D721Med (cell line): ENCODE data around the gene PPP2R3B.

ENCODE experiments used
- DNase-seq: peaks from one replicate; pipeline ENCODE4 v3.0.0; 2011; ENCODE audit warnings: low spot score; ENCODE audit not compliant: insufficient read length
- FAIRE-seq: peaks from 2 replicates; lab custom pipeline; 2011; peaks lifted over from hg19 to GRCh38; lab: Jason Lieb, UNC
- CTCF ChIP-seq: IDR thresholded peaks from 2 replicates; pipeline ENCODE4 v1.5.1; 2012; ENCODE audit warnings: mild to moderate bottlenecking, control low read depth; ENCODE audit not compliant: insufficient read depth; ENCODE audit errors: missing control alignments

PPP2R3B gene

GRCh38 chrX:338281-338835 lies 48.3 kb downstream of the PPP2R3B start:
- DNase-seq = no peak
- FAIRE-seq = no peak
- no peak for TF ChIP-seq CTCF

- no peak for TF ChIP-seq CTCF
- DNase-seq = no peak
- FAIRE-seq = no peak
These were observed 49.3 kb downstream of the PPP2R3B start for GRCh38 chrX:337331-337831.

GRCh38 chrX:336227-336626 lies 50.5 kb downstream of the PPP2R3B start:
- FAIRE-seq = no peak

GRCh38 chrX:335758-336155 lies 51.0 kb downstream of the PPP2R3B start:
- FAIRE-seq (no peak), DNase-seq (no peak)
- TF ChIP-seq CTCF = no peak

More at GRCh38 chrX:336227-336626, 50.5 kb downstream of the PPP2R3B start:
- TF ChIP-seq CTCF = no peak
- DNase-seq = no peak

DNA sequence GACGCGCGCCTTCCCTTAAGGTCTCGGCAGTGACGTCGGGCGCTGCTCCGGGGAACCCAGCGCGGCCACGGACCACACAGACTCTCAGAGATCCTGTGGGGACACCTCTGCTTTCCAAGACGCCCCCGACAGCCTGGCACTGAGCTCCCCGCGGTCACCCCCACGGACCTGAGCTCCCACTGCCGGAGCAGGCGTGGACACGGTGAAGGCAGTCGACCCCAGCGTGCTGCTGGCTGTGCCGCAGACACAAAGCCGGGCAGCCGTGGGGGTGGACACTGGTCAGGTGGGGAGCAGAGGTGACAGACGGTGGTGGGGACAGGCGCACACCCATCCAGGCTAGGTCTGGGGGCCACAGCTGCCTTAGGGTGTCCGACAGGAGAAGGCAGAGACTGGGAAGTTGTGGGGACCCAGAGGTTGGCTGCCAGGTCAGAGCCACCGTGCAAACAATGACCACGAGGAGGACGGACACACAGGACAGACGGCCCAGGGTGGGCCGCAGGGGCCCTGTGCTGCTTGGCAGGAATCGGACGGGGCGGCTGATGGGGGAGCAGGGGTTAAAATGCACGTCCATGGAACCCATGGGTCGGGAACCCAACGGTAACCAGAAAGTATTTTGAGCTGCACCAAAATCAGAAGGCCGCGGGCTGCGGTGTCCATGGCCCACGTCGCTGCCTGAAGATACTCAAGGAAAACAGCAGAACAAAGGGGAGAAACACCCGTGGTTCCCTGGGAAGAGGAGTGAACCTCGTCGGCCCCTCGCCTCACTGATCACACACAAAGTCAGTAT lies 51.5 kb downstream of the PPP2R3B start:
- no peak for TF ChIP-seq CTCF
- FAIRE-seq (no peak), DNase-seq (no peak)

DNA sequence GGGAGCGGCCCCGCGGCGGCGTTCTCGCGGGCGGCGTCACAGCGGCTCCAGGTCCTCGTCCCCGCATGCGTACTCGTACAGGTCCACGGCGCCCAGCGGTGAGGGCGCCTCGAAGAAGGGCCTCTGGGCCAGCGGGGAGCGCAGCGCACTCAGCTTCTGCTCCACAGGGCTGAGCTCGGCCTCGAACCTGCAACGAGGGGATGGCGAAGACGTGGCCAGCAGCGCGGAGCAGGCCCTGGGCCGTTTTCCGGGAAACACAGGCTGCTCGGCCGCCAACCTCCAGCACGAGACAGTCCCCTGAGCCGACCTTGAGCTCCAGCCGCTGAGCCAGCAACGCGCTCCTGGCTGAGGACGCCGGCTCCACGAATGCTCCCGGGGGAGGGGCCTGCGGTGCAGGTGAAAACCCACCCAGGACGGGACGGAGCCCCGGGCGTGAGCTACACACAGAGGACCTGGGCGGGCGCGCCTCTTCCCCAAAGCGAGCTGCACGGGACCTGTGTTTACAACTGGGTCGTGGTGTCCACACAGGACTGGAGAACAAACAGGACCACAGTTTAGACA lies 52.3 kb downstream of the PPP2R3B start:
- no peak for FAIRE-seq
- no peak for DNase-seq
- no peak for TF ChIP-seq CTCF
